HepG2 (cell line): ENCODE results near the gene NDRG3. TPM values are rescaled to one million over a fixed set of nuclear protein-coding genes. Genes with fewer than 3 reads are reported as not detected.

Source experiments
- ARNTL ChIP-seq: sonication (generic); formaldehyde crosslinking; IDR thresholded peaks from 2 replicates; pipeline ENCODE4 v1.4.0; 2020; ENCODE audit warnings: mild to moderate bottlenecking, missing genetic modification reagents
- DMAP1 ChIP-seq: IDR thresholded peaks from 2 replicates; pipeline ENCODE4 v1.6.1; 2016
- KDM5A ChIP-seq: fragments of 200-600 bp; sonication (generic); IDR thresholded peaks from 2 replicates; pipeline ENCODE4 v1.7.0; 2018; ENCODE audit warnings: antibody characterized with exemption, mild to moderate bottlenecking, low read length, borderline replicate concordance
- MLLT10 ChIP-seq: sonication (generic); formaldehyde crosslinking; IDR thresholded peaks from 2 replicates; pipeline ENCODE4 v1.4.0; 2020; ENCODE audit warnings: missing genetic modification reagents
- POGZ ChIP-seq: sonication (generic); formaldehyde crosslinking; IDR thresholded peaks from 2 replicates; pipeline ENCODE4 v1.4.0; 2020; ENCODE audit warnings: mild to moderate bottlenecking, missing genetic modification reagents
- POLR2AphosphoS5 ChIP-seq: IDR thresholded peaks from 2 replicates; pipeline ENCODE4 v1.6.1; 2012; ENCODE audit warnings: low read depth, low read length
- POLR2G ChIP-seq: fragments of 200-400 bp; formaldehyde crosslinking; IDR thresholded peaks from 2 replicates; pipeline ENCODE4 v1.6.1; 2018; ENCODE audit warnings: mild to moderate bottlenecking, low read depth, low read length, moderate library complexity
- RAD21 ChIP-seq: fragments of 450-650 bp; formaldehyde crosslinking; IDR thresholded peaks from 2 replicates; pipeline ENCODE4 v1.5.0; 2020; ENCODE audit warnings: mild to moderate bottlenecking
- RCOR2 ChIP-seq: IDR thresholded peaks from 2 replicates; pipeline ENCODE4 v1.6.1; 2016; ENCODE audit warnings: missing biosample characterization, missing genetic modification reagents
- SMC3 ChIP-seq: IDR thresholded peaks from 2 replicates; pipeline ENCODE4 v1.6.1; 2011; ENCODE audit warnings: low read length, improper control_type of control experiment
- ZKSCAN8 ChIP-seq: IDR thresholded peaks from 2 replicates; pipeline ENCODE4 v1.6.1; 2016; ENCODE audit warnings: borderline replicate concordance, missing genetic modification reagents, missing compliant biosample characterization
- ZNF644 ChIP-seq: IDR thresholded peaks from 2 replicates; pipeline ENCODE4 v1.6.1; 2016; ENCODE audit warnings: low read depth
- polyA plus RNA-seq, 8 experiments: library from polyadenylated mRNA; depleted of rRNA in 3 of 8; stranded (reverse) in 7 of 8; unstranded in 1 of 8; fragments of >200 nt; fragmentation: Illumina TruSeq in 4 of 8; extraction: Trizol in 4 of 8; gene quantifications; 2 replicates each; pipeline versions ENCODE4 v1.2.1 to v1.2.3, GENCODE V29; 2011 to 2016; ENCODE audit warnings: low read depth in 4 of 8, missing spikeins in 1 of 8, mixed read lengths in 1 of 8; ENCODE audit not compliant: insufficient read depth in 1 of 8
- total RNA-seq, 5 experiments: library from RNA; depleted of rRNA; stranded (reverse); fragments of >200 nt; fragmentation: Illumina TruSeq; extraction: Trizol; gene quantifications; 2 replicates each; pipeline ENCODE4 v1.2.3, GENCODE V29; 2016; ENCODE audit warnings: low read depth in 1 of 5
- TF ChIP-seq, protein P1 (sequence below), 2 experiments: sonication (generic) in 1 of 2; formaldehyde crosslinking in 1 of 2; IDR thresholded peaks; 2 replicates each; pipeline versions ENCODE4 v1.4.0 to v1.6.1; 2016 to 2020; ENCODE audit warnings: borderline replicate concordance in 1 of 2, low read depth in 1 of 2, mild to moderate bottlenecking in 1 of 2, missing genetic modification reagents in 1 of 2
- TF ChIP-seq, protein P2 (sequence below): sonication (generic); formaldehyde crosslinking; IDR thresholded peaks from 2 replicates; pipeline ENCODE4 v1.4.0; 2020; ENCODE audit warnings: missing genetic modification reagents
- TF ChIP-seq, protein P3 (sequence below): sonication (generic); formaldehyde crosslinking; IDR thresholded peaks from 2 replicates; pipeline ENCODE4; 2020; ENCODE audit warnings: missing genetic modification reagents, mild to moderate bottlenecking, borderline replicate concordance

NDRG3 gene
- total and polyA plus RNA-seq, 2 of the 13 experiments (the other 11 are each of a cell fraction or from before 2014, with no cell fraction given): 36.0 to 40.5 TPM

DNA sequence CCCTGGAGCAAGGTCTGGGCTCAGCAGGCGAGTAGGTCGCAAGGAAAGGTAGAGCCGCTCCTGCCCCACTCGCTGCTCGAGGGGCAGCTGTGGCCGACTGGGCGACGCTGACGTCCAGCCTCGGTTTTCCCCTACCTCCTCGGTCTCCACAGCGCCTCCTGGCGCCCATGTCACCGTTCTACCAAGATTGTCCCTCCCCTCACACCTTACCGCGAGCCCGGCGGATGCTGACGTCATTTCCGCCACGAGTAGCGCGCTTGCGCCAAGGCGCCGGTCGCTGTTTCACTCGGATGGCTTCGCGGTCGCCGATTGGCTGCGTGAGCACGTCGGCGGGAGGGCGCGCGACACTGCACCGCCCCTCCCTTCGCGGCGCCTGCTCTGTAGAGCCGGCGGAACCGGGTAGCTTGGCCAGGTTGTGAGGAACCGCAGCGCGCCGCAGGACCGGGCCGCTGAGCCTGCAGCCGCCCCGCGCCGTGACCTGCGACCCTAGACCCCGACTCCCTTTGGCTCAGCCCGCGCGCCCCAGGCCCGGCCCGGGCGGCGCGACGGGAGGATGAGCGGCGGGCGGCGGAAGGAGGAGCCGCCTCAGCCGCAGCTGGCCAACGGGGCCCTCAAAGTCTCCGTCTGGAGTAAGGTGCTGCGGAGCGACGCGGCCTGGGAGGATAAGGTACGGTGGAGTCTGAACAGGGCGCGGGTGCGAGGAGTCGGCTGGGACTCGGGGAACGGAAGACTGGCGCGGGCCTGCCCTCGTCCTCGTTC, 140.3 kb downstream of the NDRG3 start, which contains the start of gene RAB5IF (continued):
- TF ChIP-seq, protein P1, sequence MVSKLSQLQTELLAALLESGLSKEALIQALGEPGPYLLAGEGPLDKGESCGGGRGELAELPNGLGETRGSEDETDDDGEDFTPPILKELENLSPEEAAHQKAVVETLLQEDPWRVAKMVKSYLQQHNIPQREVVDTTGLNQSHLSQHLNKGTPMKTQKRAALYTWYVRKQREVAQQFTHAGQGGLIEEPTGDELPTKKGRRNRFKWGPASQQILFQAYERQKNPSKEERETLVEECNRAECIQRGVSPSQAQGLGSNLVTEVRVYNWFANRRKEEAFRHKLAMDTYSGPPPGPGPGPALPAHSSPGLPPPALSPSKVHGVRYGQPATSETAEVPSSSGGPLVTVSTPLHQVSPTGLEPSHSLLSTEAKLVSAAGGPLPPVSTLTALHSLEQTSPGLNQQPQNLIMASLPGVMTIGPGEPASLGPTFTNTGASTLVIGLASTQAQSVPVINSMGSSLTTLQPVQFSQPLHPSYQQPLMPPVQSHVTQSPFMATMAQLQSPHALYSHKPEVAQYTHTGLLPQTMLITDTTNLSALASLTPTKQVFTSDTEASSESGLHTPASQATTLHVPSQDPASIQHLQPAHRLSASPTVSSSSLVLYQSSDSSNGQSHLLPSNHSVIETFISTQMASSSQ (IDR thresholded peaks at IDR 0.05; ENCODE audit: low read depth): 0 out of 2 replicates have a peak, but pooled peaks have one; percentile 43
- TF ChIP-seq, protein P1 (CRISPR knock-in tag; IDR thresholded peaks at IDR 0.05; ENCODE audit: borderline replicate concordance): peak; percentile 89; the same call in 1 of the 2 replicates
- TF ChIP-seq ARNTL: peak; percentile 78; the same call in 1 of the 2 replicates
- peak; percentile 98 for TF ChIP-seq ZKSCAN8 (CRISPR knock-in tag)
- no peak for TF ChIP-seq MLLT10 (CRISPR knock-in tag)
- TF ChIP-seq POLR2AphosphoS5: peak; percentile 98
- no peak for TF ChIP-seq ZNF644 (CRISPR knock-in tag)
- peak; percentile 79 for TF ChIP-seq SMC3
- peak; percentile 88 for TF ChIP-seq RCOR2 (CRISPR knock-in tag)
- TF ChIP-seq, protein P2, sequence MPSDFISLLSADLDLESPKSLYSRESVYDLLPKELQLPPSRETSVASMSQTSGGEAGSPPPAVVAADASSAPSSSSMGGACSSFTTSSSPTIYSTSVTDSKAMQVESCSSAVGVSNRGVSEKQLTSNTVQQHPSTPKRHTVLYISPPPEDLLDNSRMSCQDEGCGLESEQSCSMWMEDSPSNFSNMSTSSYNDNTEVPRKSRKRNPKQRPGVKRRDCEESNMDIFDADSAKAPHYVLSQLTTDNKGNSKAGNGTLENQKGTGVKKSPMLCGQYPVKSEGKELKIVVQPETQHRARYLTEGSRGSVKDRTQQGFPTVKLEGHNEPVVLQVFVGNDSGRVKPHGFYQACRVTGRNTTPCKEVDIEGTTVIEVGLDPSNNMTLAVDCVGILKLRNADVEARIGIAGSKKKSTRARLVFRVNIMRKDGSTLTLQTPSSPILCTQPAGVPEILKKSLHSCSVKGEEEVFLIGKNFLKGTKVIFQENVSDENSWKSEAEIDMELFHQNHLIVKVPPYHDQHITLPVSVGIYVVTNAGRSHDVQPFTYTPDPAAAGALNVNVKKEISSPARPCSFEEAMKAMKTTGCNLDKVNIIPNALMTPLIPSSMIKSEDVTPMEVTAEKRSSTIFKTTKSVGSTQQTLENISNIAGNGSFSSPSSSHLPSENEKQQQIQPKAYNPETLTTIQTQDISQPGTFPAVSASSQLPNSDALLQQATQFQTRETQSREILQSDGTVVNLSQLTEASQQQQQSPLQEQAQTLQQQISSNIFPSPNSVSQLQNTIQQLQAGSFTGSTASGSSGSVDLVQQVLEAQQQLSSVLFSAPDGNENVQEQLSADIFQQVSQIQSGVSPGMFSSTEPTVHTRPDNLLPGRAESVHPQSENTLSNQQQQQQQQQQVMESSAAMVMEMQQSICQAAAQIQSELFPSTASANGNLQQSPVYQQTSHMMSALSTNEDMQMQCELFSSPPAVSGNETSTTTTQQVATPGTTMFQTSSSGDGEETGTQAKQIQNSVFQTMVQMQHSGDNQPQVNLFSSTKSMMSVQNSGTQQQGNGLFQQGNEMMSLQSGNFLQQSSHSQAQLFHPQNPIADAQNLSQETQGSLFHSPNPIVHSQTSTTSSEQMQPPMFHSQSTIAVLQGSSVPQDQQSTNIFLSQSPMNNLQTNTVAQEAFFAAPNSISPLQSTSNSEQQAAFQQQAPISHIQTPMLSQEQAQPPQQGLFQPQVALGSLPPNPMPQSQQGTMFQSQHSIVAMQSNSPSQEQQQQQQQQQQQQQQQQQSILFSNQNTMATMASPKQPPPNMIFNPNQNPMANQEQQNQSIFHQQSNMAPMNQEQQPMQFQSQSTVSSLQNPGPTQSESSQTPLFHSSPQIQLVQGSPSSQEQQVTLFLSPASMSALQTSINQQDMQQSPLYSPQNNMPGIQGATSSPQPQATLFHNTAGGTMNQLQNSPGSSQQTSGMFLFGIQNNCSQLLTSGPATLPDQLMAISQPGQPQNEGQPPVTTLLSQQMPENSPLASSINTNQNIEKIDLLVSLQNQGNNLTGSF (CRISPR knock-in tag): no peak; the same call in none of the 2 replicates
- peak; percentile 99 for TF ChIP-seq POLR2G
- peak; percentile 99 for TF ChIP-seq POGZ
- TF ChIP-seq, protein P3, sequence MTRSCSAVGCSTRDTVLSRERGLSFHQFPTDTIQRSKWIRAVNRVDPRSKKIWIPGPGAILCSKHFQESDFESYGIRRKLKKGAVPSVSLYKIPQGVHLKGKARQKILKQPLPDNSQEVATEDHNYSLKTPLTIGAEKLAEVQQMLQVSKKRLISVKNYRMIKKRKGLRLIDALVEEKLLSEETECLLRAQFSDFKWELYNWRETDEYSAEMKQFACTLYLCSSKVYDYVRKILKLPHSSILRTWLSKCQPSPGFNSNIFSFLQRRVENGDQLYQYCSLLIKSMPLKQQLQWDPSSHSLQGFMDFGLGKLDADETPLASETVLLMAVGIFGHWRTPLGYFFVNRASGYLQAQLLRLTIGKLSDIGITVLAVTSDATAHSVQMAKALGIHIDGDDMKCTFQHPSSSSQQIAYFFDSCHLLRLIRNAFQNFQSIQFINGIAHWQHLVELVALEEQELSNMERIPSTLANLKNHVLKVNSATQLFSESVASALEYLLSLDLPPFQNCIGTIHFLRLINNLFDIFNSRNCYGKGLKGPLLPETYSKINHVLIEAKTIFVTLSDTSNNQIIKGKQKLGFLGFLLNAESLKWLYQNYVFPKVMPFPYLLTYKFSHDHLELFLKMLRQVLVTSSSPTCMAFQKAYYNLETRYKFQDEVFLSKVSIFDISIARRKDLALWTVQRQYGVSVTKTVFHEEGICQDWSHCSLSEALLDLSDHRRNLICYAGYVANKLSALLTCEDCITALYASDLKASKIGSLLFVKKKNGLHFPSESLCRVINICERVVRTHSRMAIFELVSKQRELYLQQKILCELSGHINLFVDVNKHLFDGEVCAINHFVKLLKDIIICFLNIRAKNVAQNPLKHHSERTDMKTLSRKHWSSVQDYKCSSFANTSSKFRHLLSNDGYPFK (CRISPR knock-in tag): peak; percentile 95
- peak; percentile 87 for TF ChIP-seq KDM5A
- peak; percentile 92 for TF ChIP-seq DMAP1
- peak; percentile 96 for TF ChIP-seq RAD21 (CRISPR knock-in tag)
